Fibroblast of skin of right biceps (primary cell): ENCODE results near the gene FARP1.
"Not testable (repeated sequence)": the region's sequence is repeated elsewhere in the genome, so short reads cannot be mapped to it uniquely, and the experiment has no call there.

ENCODE experiments used
- DNase-seq: peaks from one replicate; pipeline ENCODE4 v3.0.0-alpha.2; 2013

FARP1 gene

DNA sequence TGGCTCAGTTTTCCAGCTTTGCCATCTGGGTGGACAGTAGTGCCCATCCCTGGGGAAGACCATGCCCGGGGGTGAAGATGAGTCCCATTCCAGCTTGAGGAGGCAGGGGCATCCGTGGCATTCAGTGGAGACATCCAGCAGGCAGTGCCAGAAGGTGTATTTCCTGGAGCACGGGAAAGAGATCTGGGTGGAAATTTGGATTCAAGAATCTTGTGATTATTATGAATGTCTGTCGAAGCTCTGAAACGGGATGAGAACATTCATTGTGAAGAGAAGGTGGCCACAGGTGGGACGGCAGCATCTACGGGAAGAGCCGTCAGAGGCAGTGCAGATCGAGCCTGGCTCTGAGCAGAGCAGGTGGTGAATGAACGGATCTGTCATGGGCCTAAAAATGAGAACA lies 201.5 kb downstream of the FARP1 start:
- no peak for DNase-seq

DNA sequence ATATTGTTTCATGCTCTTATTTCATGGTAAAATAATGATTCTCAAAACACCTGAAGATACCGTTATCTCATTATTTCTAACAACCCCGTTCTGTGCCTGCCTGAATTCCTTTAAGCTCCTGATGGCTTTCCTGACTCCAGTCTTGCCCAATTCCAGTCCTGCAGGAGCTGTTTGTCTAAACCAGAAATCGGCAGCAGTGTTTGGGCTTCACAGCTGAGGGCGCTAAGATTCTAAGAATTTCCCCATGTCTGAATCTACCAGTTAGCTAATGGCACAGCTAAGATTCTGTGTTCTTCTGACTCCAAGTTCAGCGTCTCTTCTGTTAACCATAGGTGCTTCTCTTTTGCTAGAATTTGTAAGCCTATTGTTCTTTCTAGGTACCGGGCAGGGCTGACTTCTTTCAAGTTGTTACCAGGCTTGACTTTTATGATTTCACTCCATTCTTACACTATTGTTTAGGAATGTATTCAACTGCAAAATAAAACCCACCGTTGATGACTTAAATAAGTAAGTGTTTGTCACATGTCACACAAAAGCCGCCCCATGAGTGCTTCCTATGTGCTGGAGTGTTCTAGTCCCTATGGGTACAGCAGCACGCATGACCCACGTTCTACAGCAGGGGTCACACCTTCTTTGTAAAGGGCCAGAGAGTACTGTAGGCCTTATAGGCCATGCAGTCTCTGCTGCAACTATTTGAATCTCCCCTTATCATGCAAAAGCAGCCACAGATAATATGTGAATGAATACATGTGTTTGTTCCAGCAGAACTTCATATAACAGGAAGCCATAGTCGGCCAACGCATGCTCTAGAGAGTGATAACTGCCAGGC lies 202.4 kb downstream of the FARP1 start:
- no peak for DNase-seq

DNA sequence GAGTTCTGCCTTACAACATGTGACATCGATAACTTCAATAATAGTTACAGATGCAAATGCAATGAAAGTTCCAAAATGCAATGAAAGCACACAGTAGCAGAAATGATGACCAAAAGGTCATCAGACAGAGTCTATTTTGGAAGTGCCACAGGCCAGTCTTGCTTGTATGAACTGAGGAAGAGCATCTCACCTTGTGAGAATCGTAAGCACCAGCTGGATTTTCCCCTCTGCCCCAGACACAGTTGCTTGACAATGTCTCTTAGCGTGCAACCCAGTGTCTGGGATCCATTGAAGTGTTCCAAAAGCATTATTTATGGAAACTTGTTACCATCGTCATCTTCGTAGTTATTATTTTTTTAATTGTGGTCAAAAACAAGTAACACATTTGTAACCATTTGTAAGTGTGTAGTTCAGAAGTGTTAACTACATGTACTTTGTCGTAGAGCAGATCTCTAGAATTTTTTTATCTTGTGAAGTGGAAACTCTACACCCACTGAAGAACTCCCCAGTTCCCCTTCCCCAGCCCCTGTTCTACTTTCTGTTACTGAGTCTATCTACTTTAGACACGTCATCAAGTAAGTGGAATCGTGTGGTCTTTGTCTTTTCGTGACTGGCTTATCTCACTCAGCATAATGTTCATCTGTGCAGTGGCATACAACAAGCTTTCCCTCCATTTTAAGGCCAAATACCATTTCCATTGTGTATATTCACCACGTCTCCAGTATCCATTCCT lies 204.2 kb downstream of the FARP1 start:
- no peak for DNase-seq

DNA sequence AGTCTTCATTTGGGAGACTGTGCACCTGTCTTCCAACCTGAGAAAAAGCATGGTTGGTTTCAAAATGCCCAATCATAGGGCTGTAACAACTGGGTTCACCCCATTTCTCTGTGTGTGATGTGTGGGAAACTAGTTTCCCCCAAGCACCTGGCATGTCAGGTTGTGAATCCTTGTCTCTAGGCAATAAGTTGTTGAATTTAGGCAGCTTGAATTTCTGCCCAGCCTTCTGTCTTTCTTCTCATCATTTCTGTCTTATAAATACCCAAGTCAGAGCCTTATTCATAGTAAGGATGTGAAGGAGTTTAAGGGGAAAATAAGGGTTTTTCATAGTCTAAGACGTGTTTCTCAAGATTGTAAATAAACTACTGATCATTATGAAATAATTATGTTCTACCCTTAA lies 204.9 kb downstream of the FARP1 start:
- DNase-seq, result no peak

DNA sequence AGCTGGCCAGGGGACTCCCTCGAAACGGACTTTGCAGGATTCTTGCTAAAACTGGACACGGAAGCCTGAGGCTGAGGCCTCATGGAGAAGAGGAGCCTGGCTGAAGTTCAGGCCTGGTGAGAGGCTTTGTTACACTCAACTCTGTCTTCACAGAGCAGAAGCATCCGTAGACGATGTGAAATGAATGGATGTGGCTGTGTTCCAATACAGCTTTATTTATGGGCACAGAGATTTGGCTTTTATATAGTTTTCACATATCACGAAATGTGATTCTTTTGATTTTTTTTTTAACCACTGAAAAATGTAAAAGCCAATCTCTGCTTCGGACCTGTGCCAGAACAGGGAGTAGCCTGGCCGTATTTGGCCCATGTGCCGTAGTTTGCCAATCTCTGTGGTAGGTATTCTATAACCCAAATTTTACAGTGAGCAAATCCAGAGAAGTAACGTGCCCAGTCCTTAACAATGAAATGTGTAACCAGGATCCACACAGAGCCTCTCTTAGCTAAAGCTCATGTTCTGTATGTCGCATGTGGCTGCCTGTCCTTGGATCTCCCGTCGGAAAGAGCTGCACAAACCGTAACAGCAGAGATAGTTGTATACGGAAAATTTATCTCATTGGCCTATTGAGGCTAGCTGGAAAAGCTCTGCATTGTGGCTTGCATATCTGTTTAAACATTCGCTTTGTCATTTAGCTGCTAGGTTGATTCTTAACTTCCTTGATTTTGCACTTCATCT lies 205.7 kb downstream of the FARP1 start:
- no peak for DNase-seq

DNA sequence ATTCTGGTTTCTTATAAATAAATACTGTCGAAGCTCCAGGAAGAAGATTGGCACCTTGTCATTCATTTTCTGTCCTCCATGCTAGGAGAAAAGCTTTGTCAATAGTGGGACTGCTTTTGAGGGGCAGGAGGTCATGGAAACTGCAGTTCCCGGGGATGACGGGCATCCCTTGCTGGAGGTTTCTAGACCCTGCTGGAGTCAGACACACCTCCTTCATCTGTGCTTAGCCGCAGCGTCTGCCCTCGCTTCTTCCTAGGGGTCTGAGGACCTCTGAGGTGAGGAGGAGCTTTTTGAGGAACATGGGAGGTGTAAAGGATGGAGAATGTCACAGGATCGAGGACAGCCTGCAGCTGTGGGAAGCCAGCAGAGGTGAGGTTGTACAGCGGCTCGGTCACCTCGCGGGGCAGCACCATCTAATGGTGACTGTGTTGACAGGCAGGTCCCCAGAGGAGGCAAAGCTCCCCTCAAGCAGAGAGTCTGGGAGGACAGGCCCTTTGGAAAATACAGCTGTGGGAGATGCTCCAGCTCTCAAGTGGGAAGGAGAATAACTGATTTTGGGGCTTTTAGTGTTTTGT lies 206.9 kb downstream of the FARP1 start:
- no peak for DNase-seq

DNA sequence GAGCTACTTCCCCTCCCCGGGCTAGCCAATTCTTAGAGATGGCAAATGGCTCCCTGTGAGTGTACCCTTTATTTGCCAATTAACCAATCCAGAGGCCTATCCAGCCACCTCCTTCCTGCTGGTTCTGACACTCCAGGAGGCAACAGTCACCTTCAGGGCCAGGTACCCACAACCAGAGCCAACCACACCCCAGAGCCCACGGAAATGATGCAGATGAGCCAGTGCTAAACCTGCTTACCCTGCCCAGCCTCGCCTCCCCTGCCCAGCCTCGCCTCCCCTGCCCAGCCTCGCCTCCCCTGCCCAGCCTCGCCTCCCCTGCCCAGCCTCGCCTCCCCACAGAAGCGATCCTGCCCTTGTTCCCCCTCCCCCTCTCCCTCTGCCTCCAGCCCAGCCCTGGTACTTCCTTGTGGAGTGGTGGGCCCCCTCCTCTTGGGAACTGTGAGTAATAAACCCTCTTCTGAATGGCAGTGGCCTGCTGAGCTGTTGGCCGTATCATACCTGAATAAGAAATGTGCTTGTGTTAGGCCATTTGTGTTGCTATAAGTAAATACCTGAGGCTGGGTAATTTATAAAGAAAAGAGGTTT lies 207.9 kb downstream of the FARP1 start:
- DNase-seq, result no peak

DNA sequence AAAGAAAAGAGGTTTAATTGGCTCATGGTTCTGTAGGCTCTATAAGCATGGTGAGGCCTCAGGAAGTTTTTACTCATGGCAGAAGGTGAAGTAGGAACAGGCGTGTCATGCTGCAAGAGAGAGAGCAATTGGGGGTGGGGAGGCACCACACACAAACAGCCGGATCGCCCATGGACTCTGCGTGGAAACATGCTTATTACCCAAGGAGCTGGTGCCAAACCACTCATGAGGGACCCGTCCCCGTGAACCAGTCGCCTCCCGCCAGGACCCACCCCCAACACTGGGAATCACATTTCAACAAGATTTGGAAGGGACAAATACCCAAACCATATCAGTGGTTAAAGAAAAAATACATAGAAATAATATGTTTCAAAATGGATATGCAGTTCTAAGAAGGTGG lies 208.7 kb downstream of the FARP1 start:
- DNase-seq, result no peak

DNA sequence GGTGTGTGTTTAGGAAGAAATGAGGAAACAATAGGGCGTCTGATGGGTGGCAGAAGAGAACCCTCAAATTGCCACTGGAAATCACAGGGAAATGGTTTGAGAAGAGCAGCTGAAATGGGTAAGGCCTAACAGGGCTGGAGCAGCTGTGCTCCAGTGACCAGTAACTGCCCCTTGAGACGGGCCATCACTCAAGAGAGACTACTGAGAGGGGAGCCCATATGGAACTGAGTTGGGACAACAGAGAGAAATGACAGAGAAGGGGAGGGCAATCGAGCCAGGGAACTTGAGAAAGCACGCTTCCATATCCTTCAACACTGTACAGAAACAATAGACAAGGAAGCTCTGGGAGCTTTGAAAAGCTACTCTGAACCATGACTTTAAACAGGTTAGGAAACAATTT lies 209.3 kb downstream of the FARP1 start:
- DNase-seq, result no peak

DNA sequence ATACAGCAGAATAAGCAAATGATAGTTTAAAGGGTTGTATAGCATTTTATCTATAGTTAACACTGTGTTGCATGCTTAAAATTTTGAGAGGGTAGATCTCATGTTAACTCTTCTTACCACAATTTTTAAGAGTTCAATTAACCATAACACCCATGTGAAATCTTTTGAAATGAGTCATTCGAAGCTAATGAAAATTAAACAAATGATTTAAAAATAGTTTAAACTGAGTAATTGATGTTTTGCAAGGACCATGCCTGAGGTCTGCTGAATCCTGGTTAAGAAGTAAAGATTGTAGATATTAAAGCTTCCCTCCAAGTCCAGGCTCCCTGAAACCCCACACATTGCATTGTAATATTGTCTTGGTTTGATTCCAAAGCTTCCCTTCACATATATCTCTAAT lies 210.9 kb downstream of the FARP1 start:
- DNase-seq, result peak; percentile 60

DNA sequence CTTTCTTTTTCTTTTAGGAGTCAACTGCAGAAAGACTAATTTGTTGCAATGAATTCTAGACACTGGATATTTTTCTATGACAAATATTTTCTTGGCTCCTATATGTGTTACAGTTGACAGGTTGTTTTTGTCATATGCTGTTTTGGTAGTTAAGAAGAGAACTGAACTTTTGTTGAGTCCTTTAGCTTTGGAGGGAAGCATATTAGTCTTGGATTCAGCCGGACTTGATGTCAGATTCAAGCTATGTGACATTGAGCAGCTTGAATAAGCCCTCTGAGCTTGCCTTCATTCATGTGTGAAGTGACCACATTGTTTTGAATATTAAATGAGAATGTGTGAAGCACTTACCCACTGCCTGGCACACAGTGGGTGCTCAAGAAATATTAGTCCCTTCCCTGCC lies 216.0 kb downstream of the FARP1 start:
- no peak for DNase-seq

DNA sequence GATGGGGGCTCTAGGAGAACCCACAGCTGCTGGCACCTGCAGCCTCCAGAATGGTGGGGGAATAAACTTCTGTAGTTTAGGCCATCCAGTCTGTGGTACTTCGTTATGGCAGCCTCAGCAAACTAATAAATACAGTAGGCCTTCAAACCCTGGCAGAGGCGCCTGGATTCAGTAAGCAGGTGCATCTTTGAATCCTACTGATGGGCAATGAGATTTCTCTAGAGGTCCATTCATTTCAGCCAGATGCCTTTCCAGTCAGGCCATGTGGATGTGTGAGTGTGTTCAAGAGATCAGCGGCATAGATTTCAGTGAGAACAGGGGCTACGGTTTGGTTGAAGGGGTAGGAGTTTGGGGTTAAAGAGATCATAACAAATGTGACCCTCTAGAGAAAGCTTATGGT lies 217.7 kb downstream of the FARP1 start:
- no peak for DNase-seq

DNA sequence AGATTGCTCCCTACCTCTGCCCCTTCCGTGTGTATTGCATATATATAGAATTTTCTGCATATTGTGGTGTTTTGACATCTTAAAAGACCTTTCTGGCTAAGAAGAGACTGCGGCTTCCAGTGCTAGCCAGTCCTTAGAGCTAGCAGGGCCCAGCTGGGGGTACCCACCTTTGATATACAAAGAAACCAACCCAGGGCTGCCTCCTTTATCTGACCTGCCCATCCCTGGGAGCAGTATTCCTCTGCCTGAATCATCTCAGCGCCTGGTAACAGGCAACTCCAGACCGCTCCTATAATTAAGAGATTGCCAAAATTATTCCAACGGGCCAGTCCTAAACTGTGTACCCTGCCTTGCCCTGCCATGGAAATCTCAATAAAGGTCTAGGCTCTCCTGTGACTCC lies 220.4 kb downstream of the FARP1 start:
- no peak for DNase-seq

DNA sequence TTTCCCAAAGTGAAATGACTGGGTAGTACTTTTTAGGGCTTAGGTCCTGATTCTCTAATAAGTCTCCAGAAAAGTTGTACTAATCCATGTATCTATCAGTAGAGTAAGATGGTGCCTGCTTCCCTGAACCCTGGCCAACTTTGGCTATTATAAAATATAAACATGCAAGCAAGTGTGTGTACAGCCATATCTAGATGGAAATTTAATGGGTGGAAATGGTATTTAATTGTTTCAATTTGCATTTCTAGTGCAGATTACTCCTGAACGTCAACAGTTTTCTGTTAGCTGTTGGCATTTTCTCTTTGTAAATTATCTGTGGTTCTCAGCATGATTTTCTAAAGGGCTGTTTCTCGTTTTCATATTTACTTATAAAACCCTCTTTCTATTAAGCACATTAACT lies 221.3 kb downstream of the FARP1 start:
- DNase-seq, result no peak

DNA sequence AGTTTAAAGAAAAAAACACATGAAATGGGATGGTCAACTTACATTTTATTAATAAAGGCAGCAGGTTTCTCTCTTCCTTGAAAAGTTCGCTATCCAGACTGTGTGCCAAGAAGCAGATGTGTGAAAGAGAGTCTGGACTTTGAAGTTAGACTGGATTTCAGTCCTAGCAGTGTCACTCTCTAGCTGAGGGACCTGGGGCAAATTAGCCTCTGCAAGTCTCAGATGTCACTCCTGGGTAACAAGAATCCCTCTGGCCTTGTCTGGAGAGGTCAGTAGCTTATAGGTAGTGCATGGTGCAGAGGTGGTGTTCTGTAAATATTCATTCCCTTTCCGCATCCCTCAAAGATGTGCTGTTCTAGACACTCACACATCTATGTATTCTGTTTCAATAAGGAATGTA lies 221.8 kb downstream of the FARP1 start:
- no peak for DNase-seq

DNA sequence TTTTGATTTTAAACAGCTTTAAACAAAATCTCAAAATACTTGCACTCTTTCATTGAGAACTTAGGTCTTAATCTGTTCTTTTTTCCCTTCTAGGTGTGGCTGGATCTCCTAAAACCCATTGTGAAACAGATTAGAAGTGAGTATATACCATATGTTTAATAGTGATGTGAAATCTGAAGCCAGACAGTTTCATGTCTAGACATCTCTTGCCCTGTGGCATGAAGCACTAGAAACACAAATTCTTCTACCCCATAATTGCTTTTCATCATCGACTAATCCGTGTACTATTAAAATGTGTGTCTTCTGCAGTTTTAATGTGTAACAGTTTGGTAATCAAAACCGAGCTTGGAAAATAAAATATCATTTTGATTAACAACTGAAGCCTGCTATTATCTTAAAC lies 222.4 kb downstream of the FARP1 start:
- peak; percentile 28 for DNase-seq

DNA sequence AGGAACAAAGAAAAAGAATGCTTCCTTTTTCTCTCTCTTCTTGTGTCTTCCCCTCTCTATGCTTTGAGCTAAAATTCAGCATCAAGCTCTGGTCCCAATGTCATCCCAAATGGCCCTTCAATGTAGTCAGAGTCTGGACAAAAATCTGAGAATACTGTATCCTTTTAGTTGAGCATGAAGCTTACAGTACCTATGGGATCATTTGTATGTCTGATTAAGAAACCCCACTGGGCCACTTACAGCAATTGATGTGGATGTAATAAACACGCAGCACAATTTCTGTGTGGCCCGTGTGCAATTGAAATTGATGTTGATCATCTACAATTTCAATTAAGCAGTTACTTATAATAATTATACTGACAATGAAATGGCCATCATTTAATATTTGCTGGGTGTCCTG lies 223.1 kb downstream of the FARP1 start:
- no peak for DNase-seq

DNA sequence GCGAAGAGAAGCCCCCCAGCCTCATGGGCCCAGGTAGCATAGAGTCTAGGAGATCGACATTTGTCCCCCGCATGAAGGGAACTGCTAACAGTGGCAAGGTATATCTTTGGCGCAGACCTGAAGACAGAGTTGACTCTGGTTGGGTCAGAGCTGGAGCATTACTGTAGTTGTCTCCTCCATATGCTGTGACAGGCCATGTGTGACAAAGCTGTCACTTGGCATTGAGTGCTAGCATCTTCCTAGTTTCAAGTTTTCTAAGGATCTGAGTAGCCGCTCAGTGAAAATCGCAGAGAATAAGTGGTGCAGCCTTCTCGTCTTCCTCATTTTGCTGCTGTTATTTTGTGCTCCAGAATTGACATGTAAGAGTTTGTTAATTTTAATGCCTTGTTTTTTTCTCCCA lies 223.5 kb downstream of the FARP1 start:
- DNase-seq, result no peak

DNA sequence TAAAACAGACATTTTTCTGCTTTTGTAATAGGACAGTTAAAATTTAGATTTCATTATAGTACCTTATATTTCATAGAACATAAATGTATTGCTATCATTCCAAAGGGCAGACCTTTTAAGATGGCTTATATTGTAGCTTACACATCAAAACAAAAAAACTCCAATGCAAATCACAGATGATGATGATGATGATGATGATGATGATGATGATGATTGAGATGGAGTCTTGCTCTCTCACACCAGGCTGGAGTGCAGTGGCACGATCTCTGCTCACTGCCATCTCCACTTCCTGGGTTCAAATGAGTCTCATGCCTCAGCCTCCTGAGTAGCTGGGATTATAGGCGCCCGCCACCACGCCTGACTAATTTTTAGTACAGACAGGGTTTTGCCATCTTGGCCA lies 224.1 kb downstream of the FARP1 start:
- DNase-seq, result no peak

DNA sequence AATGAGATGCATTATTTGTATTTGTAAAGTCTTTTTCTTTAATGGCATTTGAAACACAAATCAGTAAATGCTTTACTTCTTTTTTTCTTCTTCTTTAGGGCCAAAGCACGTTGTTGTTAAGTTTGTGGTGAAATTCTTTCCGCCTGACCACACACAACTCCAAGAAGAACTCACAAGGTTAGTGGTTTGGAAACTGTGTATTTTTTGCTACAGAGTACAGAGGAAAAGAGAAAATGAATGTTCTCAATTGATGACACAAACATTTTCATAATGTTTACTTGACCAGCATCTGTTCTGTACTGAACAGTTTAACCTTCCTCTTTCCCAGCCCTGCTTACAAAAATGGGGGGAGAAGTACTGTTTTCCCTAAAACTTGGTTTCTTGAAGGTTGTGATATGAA lies 225.1 kb downstream of the FARP1 start:
- no peak for DNase-seq

DNA sequence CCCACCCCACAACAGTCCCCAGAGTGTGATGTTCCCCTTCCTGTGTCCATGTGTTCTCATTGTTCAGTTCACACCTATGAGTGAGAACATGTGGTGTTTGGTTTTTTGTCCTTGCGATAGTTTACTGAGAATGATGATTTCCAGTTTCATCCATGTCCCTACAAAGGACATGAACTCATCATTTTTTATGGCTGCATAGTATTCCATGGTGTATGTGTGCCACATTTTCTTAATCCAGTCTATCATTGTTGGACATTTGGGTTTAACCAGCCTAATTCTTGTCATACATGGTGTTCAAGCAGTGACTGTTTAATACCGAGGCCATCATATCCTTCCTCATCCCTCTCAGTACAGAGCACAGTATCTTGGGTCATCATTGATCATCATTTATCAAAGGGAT lies 226.6 kb downstream of the FARP1 start:
- not testable (repeated sequence) for DNase-seq

DNA sequence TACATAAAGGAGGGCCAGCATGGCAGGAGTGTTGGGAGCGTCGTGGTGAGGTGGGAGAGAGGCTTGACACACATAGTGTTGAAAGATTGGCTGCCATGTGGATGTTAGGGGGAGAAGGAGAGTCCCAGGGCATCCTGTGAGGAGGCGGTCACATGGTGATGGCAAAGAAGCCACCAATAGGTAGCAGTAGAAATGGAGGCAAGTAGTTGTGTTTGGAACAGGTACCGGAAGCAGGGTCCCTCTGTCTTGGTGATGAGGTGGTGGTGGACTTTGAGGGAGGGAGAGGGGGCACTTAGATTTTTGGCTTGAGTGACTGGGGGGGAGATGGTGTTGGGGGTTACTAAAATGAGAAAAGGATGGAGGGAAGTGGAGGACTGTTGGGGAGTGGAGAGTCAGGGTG lies 227.4 kb downstream of the FARP1 start:
- no peak for DNase-seq
